CD4-positive, alpha-beta T cell (primary cell): ENCODE data around the gene PRKN. TPM values are rescaled to one million over a fixed set of nuclear protein-coding genes. Genes with fewer than 3 reads are reported as not detected.

ENCODE experiments used
- ATAC-seq: fragments of 200-7000 bp; cut with Tn5 transposase; one replicate; pipeline ENCODE4 v1.10.0; 2022; ENCODE audit warnings: mild to moderate bottlenecking; ENCODE audit not compliant: poor library complexity
- CTCF ChIA-PET: fragments of 350-600 bp; sonication (Branson Sonifier 250); formaldehyde crosslinking; loops from one replicate; lab custom pipeline; 2021; ENCODE audit warnings: antibody characterized with exemption, inconsistent platforms; lab: Charles Lee
- POLR2A ChIA-PET: fragments of 350-600 bp; sonication (Branson Sonifier 250); formaldehyde crosslinking; loops from one replicate; lab custom pipeline; 2021; ENCODE audit warnings: antibody characterized with exemption, inconsistent platforms; lab: Charles Lee
- DNase-seq, 14 experiments: peaks; one replicate each; pipeline ENCODE4 v3.0.0-alpha.2; 2013 to 2020; ENCODE audit warnings: mixed read lengths in 2 of 14
- H3K27ac ChIP-seq, 2 donors: one replicate each; pipeline versions ENCODE4 v1.5.1 to v1.7.0; 2013; ENCODE audit warnings: low read length in 2 of 2, low read depth in 1 of 2, mild to moderate bottlenecking in 1 of 2
- H3K27me3 ChIP-seq, 2 experiments: 1 replicate in 1 of 2; 2 replicates in 1 of 2; pipeline versions ENCODE4 v1.6.1 to v1.7.0; 2013; ENCODE audit warnings: low read length in 2 of 2, control low read depth in 1 of 2, mild to moderate bottlenecking in 1 of 2, moderate library complexity in 1 of 2; ENCODE audit not compliant: insufficient read depth in 2 of 2, control insufficient read depth in 1 of 2
- H3K36me3 ChIP-seq: one replicate; pipeline ENCODE4 v1.6.1; 2013; ENCODE audit warnings: low read length, control low read depth; ENCODE audit not compliant: insufficient read depth
- H3K4me1 ChIP-seq: one replicate; pipeline ENCODE4 v1.6.1; 2013; ENCODE audit warnings: low read length, control low read depth; ENCODE audit not compliant: insufficient read depth
- H3K4me3 ChIP-seq: one replicate; pipeline ENCODE4 v1.5.1; 2013; ENCODE audit warnings: mild to moderate bottlenecking, low read length, moderate library complexity
- H3K9me3 ChIP-seq, 2 experiments: 1 replicate in 1 of 2; 2 replicates in 1 of 2; pipeline versions ENCODE4 v1.6.1 to v1.7.0; 2013; ENCODE audit warnings: low read length in 2 of 2, mild to moderate bottlenecking in 2 of 2, control low read depth in 1 of 2, moderate library complexity in 1 of 2; ENCODE audit not compliant: control insufficient read depth in 1 of 2, insufficient read depth in 1 of 2
- H3K27ac Mint-ChIP-seq: one replicate; pipeline ENCODE4 v1.8.0; 2020; ENCODE audit warnings: mixed read lengths
- H3K27me3 Mint-ChIP-seq: one replicate; pipeline ENCODE4 v1.8.0; 2021; ENCODE audit warnings: mixed read lengths
- H3K36me3 Mint-ChIP-seq: one replicate; pipeline ENCODE4 v1.8.0; 2021; ENCODE audit warnings: low read depth, mixed read lengths
- H3K4me1 Mint-ChIP-seq: one replicate; pipeline ENCODE4 v1.8.0; 2021; ENCODE audit warnings: low read depth, mixed read lengths
- H3K4me3 Mint-ChIP-seq: one replicate; pipeline ENCODE4 v1.8.0; 2020; ENCODE audit warnings: mild to moderate bottlenecking, mixed read lengths
- H3K9me3 Mint-ChIP-seq: one replicate; pipeline ENCODE4 v1.8.0; 2020; ENCODE audit warnings: mixed read lengths
- intact Hi-C, 2 experiments: fragments of 100-400 bp; cut with DNase I in 1 of 2; cut with micrococcal nuclease in 1 of 2; formaldehyde crosslinking; loops; one replicate each; pipeline versions ENCODE4 v1.15.1 to v1.9.0; 2023 to 2025; cut with DNase I, micrococcal nuclease
- total RNA-seq, 174 experiments: library from RNA in 2 of 174; stranded (reverse) in 2 of 174; gene quantifications; one replicate each; pipeline ENCODE4 v1.2.3 and lab custom pipeline; 2021 to 2026
- TF ChIP-seq, protein P1 (sequence below): fragments of 200-600 bp; IDR thresholded peaks from one replicate; pipeline ENCODE4 v1.8.0; 2022; ENCODE audit warnings: antibody characterized with exemption, mild to moderate bottlenecking

Gene PRKN
- total RNA-seq, 2 experiments from 2014 or later = 5.2 to 5.4 TPM

DNA sequence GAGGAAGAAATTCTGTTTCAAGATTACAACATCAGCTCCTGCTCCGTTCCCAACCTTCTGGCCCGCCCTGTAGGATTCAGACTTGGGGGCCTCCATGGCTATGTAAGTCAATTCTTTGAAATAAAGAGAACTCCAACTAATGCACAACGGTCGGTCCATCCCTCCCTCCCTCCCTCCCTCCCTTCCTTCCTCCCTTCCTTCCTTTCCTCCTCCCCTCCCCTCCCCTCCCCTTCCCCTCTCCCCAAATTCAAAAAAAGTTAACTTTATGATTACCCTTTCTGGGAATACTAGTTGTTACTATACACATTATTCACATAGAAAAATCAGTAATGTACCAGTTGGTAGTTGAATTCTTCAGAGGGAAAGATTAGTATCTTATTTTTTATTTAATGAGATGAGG is 1274.0 kb downstream of the PRKN start:
- ATAC-seq (no peak), DNase-seq (no peak)
- Histone ChIP-seq H3K9me3 (no peaks in the 10 kb centered on the region), H3K4me1 (peaks cover 2% of the 10 kb centered on the region), H3K27ac (no peak overlapping the region), H3K4me3 (no peak overlapping the region), H3K36me3 (no peaks in the 10 kb centered on the region), H3K27me3 (no peaks in the 10 kb centered on the region)
- TF ChIP-seq, protein P1, sequence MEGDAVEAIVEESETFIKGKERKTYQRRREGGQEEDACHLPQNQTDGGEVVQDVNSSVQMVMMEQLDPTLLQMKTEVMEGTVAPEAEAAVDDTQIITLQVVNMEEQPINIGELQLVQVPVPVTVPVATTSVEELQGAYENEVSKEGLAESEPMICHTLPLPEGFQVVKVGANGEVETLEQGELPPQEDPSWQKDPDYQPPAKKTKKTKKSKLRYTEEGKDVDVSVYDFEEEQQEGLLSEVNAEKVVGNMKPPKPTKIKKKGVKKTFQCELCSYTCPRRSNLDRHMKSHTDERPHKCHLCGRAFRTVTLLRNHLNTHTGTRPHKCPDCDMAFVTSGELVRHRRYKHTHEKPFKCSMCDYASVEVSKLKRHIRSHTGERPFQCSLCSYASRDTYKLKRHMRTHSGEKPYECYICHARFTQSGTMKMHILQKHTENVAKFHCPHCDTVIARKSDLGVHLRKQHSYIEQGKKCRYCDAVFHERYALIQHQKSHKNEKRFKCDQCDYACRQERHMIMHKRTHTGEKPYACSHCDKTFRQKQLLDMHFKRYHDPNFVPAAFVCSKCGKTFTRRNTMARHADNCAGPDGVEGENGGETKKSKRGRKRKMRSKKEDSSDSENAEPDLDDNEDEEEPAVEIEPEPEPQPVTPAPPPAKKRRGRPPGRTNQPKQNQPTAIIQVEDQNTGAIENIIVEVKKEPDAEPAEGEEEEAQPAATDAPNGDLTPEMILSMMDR = no peak
- Mint-ChIP-seq H3K27ac (no peak overlapping the region), H3K36me3 (no peaks in the 10 kb centered on the region), H3K27me3 (no peaks in the 10 kb centered on the region), H3K4me3 (no peak overlapping the region), H3K9me3 (no peaks in the 10 kb centered on the region), H3K4me1 (no peaks in the 10 kb centered on the region)
- POLR2A ChIA-PET = no interaction called here
- CTCF ChIA-PET = no interaction called here
- intact Hi-C loops = no loop called here

DNA sequence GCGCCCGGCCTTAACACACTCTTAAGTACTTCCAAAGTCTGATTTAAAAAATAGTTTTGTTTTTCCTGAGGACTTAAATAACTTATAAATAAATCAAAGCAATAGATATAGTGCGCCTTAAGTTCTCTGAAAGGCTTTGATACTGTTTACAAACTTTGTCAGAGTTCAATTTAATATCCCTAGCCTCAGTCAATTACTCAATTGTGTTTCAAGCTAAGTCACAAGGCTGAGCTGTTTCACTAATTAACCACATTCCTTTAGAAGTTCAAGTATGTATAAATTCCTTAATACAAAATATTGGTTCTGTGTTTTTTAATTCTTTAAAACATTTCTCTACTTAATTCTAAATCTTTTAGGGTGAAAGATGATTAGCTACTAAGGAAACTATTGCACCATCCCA is 1275.3 kb downstream of the PRKN start:
- ChIA-PET CTCF (no interaction called here), POLR2A (no interaction called here)
- no peak overlapping the region for H3K27ac ChIP-seq
- Mint-ChIP-seq H3K36me3 (no peaks in the 10 kb centered on the region), H3K9me3 (no peaks in the 10 kb centered on the region), H3K27ac (no peak overlapping the region), H3K4me1 (no peaks in the 10 kb centered on the region), H3K4me3 (no peak overlapping the region), H3K27me3 (no peaks in the 10 kb centered on the region)
- no peaks in the 10 kb centered on the region for H3K27me3 ChIP-seq
- TF ChIP-seq, protein P1 = no peak
- intact Hi-C loops = no loop called here
- H3K4me3 ChIP-seq = no peak overlapping the region
- H3K4me1 ChIP-seq = no peaks in the 10 kb centered on the region
- no peaks in the 10 kb centered on the region for H3K9me3 ChIP-seq
- DNase-seq = no peak
- H3K36me3 ChIP-seq = no peaks in the 10 kb centered on the region
- no peak for ATAC-seq

DNA sequence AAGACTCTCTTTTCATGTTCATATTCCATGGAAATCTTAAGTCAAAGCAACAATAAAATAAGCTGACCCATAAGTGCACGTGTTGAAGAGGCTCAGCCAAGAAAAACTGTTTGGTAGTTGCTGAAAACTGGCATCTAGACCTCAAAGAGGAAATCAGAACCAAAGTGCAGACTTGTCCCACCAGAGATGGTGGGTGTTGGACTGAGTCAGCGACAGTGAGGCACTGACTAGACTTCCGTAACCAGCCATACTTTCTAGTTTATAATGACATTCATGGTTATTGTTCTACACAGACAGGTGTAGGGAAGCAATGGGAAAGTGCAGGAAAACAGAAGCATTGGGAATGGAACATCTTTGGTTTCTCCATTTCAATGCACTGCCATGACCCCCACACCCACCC is 1278.0 kb downstream of the PRKN start:
- H3K27me3 Mint-ChIP-seq = no peaks in the 10 kb centered on the region
- DNase-seq (no peak), ATAC-seq (no peak)
- CTCF ChIA-PET = no interaction called here
- H3K36me3 Mint-ChIP-seq = no peaks in the 10 kb centered on the region
- H3K4me3 Mint-ChIP-seq = no peak overlapping the region
- intact Hi-C loops = no loop called here
- H3K4me1 Mint-ChIP-seq = no peaks in the 10 kb centered on the region
- no peak overlapping the region for H3K27ac Mint-ChIP-seq
- Histone ChIP-seq H3K36me3 (no peaks in the 10 kb centered on the region), H3K27me3 (no peaks in the 10 kb centered on the region), H3K27ac (no peak overlapping the region), H3K4me1 (no peaks in the 10 kb centered on the region), H3K4me3 (no peak overlapping the region), H3K9me3 (peaks cover 0 to 2% of the 10 kb centered on the region in 2 experiments)
- POLR2A ChIA-PET = no interaction called here
- TF ChIP-seq, protein P1 = no peak
- H3K9me3 Mint-ChIP-seq = no peaks in the 10 kb centered on the region
